Globus pallidus (tissue), 1 donor: ENCODE measurements around the gene HECTD2.
"Not testable (repeated sequence)": the region's sequence is repeated elsewhere in the genome, so short reads cannot be mapped to it uniquely, and the experiment has no call there.

ENCODE experiments used
- DNase-seq: peaks from one replicate; pipeline ENCODE4 v3.0.0-alpha.2; 2015; ENCODE audit warnings: low spot score

The HECTD2 gene

GRCh38 chr10:91474009-91474408 lies 63.9 kb downstream of the HECTD2 start:
- DNase-seq: no peak

GRCh38 chr10:91477236-91477635 lies 67.1 kb downstream of the HECTD2 start:
- no peak for DNase-seq

DNA sequence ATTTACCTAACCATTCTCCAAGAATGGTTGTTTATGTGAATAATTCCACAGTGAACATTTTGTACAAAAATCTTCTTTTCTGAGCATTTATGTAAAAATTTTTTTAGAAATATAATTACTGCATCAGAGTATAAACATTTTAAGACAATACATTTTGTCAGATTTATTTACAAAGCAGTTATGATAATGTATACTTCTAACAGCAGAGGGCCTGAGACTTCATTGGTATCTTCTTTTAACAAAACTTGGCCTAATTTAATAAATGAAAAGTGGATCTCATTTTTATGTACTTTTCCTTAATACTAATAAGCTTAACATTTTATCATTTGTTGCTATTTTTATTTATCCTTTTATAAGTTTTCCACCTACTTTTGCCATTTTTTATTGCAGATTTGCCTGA lies 69.4 kb downstream of the HECTD2 start:
- no peak for DNase-seq

GRCh38 chr10:91487911-91488582 lies 77.9 kb downstream of the HECTD2 start:
- DNase-seq: no peak

DNA sequence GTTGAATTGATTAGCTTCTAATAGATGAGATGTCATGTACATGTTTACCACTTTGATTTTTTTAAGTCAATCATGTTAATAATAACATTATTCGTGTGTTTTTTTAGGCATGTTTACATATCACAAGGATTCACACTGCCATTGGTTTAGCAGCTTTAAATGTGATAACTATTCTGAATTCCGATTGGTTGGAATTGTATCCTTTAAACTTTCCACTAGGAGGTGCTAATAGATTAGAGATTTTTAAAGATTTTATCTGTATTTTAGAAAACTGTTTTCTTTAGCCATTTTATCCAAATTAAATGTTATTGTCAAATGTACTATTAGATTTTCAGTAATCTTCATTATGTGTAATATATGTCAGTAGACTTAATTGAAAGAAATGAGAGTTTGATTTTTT lies 83.2 kb downstream of the HECTD2 start:
- DNase-seq: peak; percentile 30

- DNase-seq: no peak
Measured at GRCh38 chr10:91495402-91495801, 85.3 kb downstream of the HECTD2 start.

DNA sequence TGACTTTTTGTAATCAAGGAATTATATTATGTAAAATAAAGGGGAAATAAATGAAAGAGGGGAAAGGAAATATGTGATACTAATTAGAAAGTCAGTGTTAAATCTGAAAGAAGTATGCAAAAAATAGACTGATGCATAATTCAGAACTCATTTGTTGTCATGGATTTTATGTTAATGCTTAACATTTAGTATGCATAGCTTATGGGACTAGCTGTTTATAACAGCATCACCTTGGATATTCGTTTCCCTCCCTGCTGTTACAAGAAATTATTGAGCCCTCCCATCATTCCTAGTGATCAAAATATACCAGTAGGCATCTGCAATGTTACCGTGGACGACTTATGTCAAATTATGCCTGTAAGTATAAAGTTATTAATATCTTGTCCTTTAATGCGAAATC lies 85.9 kb downstream of the HECTD2 start:
- no peak for DNase-seq

DNA sequence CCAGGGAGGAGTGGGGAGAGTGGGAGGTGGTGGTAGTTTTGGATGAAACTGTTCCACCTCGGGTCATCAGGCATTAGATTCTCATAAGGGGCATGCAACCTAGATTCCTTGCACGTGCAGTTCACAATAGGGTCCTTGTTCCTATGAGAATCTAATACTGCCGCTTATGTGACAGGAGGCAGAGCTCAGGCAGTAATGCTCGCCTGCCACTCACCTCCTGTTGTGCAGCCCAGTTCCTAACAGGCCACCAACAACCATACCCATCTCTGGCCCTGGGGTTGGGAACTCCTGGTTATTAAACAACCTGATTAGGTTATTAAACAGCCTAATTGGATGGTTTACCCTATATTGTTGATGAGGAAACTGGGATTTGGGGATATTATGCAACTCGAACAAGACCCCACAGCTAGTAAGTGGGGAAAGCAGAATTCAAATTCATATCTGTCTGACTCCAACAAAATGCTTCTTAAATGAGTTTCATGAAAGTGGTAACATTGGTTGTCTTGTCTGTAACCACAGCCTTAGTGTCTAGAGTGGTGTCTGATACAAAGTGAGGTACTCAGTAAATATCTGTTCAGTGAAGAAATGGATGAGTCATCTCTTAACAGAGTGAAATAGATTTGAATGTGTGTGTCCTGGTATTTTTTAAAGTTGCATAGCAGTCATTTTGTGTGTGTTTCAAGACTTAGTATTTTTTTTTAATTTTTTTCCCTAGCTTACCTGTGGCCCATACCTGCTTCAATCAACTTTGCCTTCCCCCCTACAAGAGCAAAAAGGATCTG lies 101.6 kb downstream of the HECTD2 start:
- no peak for DNase-seq

DNA sequence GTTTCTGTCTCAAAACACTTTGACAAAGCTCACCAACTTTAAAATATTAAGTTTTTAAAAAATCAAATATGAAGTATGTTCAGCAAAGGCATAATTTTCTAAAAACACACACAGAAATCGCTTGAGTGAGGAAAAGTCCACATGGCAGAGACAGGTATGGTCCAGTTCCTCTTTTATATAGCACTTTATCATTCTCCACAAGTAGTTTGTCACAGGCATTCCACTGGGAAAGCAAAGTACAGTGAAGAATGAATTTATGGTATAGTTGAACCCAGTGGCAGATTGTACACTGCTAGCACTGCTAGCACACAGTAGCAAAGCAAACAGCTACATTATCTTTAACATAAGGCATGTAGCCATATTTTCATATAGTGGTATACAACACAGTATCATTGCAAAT lies 102.3 kb downstream of the HECTD2 start:
- no peak for DNase-seq

DNA sequence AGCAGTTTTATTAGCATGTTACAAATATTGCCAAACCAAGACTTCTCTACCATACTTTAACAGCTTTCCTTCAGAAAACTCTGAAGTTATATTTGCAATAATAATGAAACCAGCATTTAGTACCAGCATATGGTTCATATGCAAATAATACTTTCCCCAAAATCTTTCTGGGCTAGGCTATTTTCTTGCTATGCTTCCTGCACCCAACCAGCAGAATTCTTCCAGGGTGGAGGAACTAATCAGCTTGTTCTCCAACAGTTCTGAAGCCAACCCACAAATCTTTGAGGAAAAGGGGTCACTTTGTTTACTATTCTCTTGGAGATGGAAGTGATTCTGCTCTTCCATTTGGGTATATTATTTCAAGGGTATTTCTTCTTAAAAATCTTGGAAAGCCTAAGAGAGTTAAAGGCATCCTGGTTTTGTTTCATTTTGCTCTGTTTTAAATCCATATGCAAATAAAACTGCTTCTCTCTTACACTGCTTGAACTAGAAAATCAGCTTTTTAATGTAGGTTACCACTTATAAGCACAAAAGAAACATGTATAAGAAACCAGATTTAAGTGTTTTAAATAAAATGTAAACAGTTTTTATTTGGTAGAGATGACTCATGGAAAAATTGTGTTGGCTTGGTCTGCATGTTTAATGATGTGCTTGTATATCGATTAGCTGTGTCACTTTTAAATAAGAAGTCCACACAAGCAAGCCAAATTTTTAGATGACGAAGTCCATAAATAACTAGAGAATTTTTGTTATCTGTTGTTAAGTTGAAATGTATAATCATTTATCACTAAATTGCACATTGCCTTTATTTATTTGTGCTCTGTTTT lies 103.7 kb downstream of the HECTD2 start:
- no peak for DNase-seq

DNA sequence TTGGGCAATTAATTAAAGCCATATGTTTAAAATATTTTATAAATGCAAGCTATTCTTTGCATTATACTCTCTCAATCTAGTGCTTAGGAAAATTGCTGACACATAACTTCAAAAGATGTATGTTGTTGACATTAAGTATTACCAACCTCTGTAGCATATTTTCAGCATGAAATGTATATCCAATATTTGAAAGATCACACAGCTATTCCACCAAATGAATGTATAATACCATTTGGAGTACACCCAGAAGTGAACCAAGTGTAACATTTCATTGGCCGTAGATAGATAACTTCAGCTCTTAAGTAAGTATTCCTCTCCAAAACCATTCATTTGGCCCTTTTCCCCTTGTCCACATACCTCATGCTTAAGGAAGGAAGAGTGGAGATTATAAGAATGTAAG lies 104.6 kb downstream of the HECTD2 start:
- no peak for DNase-seq

DNA sequence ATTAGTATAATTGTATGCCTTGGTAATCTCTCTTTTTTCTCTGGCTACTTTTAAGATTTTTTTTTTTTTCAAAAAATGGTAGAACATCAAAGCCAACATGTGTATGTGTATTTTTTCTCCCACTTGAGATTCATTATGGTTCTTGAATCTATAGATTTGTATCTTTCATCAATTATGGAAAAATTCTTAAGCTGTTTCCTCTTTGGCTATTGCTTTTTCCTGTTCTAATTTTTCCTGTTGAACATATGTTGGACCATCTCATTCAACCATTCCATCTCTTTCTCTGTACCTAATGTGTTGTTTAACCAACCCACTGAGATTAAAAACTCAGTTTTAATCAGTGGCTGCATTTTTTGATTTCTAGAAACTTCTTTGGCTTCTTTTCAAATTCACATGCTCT lies 107.2 kb downstream of the HECTD2 start:
- no peak for DNase-seq

- DNase-seq: no peak
Measured at GRCh38 chr10:91519899-91520514, 109.9 kb downstream of the HECTD2 start.

DNA sequence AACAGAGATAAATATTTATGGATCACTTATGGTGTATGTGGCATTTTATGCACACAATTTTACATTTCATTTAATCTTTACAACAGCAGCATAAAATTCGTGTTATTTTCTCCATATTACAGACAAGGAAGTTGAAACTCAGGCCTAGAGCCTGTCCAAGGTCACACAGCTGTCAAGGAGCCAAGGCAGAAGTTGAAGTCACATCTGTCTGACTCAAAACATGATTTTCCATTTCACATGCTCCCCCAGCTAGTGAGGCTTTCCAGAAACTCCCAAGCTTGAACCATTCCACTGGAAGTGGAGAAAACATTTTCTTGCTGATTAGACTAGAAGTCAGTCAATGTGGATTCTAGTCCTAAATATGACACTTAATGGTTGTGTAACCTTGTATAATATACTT lies 110.5 kb downstream of the HECTD2 start:
- DNase-seq: no peak

- no peak for DNase-seq
Measured at GRCh38 chr10:91521439-91521838, 111.3 kb downstream of the HECTD2 start.

DNA sequence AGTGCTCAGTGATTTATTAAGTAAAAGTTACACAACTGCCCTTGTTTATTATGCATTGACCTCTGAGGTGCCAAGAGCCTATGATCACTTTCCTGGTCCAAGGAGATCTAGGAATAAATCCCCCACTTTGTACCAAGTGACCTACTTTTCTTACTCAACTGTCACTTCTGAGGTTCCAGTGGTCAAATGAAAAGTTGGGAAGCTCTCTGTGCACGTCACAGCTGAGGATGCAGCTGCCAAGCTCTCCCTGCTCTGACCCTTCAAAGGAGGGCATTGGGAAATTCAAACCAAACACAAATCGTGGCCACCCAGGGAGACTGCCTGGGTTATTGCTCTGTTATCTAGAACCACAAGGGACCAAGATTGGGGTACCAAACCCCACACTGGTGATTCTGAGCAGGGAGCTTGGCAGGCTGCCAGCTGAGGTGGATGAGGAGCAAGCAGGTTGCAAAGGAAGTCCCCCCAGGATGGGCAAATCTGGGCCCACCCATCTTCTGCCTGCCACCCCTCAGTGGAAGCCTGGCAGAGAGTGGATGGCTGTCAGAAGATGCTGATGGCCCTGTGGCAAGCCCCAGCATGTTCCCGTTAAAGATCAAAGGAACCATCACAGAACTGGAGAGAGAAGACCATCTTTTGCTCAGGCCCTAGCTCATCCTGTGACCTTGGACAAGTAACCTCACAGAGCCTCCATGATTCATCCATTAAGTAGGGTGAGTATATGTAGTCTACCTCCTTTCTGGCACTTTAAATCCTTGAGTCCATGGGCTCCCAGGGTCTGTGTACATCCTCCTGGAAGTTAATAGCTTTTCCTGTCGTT lies 116.0 kb downstream of the HECTD2 start:
- DNase-seq: no peak

DNA sequence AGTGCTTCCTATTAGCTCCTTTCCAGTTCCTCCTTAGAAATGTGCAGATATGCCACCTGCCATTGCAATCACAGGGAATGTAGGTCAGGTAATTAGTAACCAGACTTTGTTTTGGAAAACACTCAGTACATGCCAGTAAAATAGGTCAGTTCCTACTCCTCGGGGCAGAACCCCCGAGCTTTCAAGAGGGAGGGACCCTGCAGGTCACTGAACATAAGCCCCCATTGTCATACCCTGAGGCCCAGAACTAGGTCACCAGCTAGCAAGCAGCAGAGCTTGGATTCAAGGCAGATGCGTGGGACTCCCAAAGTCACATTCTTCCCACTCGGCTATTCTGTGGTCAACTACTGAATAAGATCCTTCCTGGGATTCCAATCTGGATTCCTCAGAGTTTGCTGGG lies 117.9 kb downstream of the HECTD2 start:
- DNase-seq: no peak

GRCh38 chr10:91528768-91529167 lies 118.6 kb downstream of the HECTD2 start:
- DNase-seq: no peak

- DNase-seq: not testable (repeated sequence)
Measured at GRCh38 chr10:91534789-91535188, 124.6 kb downstream of the HECTD2 start.

DNA sequence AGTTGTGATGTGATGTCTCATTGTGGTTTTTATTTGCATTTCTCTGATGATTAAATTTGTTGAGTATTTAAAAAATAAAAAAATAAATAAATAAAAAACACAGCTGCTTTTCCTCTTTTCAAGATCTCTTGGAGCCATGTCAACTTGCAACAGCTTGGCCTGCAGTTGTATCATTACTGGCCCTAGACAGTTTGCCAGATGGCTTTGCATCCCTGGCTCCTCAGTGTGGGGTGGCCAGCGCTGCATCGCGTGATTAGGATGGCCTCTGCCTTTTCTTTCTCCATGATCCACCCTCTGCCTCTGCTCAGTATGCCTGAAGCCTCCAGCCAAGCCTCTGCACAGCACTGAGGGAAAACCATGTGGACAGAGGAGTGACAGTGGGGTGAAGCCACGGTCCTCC lies 126.0 kb downstream of the HECTD2 start:
- DNase-seq: no peak

- DNase-seq: no peak
Measured at GRCh38 chr10:91536733-91537132, 126.6 kb downstream of the HECTD2 start.
